Dedifferentiated amniotic fluid mesenchymal stem cell (primary cell): Measurements from ENCODE around the gene KIF23.

Experiments
- DNase-seq: peaks from one replicate; pipeline ENCODE4 v3.0.0-alpha.2; 2016; ENCODE audit errors: extremely low spot score

KIF23 gene

GRCh38 chr15:69394556-69395282 lies 19.4 kb upstream of the KIF23 start:
- peak; percentile 74 for DNase-seq

GRCh38 chr15:69395460-69395859 lies 18.7 kb upstream of the KIF23 start:
- no peak for DNase-seq

- no peak for DNase-seq
These were observed 18.2 kb upstream of the KIF23 start for GRCh38 chr15:69395991-69396390.

GRCh38 chr15:69398491-69398891 lies 15.7 kb upstream of the KIF23 start:
- no peak for DNase-seq

DNA sequence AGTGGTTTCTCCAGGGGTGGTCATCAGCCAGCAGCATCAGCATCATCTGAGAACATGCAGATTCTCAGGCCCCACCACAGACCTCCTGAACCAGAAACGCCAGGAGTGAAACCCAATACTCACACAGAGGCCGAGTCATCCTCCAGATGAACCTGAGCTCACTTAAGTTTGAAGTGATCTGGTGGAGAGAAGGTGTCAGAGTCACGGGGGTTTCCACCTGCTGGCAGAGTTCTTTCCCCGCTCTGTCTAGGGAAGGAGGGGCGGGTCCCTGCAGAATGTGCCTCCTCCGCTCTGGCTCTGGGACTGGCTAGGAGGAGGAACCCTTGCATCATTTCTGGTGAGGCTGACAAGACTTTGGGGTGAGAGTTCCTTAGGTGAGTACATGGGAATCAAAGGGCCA lies 13.3 kb upstream of the KIF23 start:
- DNase-seq, result no peak

GRCh38 chr15:69402816-69403215 lies 11.3 kb upstream of the KIF23 start:
- no peak for DNase-seq

GRCh38 chr15:69403594-69403993 lies 10.6 kb upstream of the KIF23 start:
- DNase-seq, result peak; percentile 86

DNA sequence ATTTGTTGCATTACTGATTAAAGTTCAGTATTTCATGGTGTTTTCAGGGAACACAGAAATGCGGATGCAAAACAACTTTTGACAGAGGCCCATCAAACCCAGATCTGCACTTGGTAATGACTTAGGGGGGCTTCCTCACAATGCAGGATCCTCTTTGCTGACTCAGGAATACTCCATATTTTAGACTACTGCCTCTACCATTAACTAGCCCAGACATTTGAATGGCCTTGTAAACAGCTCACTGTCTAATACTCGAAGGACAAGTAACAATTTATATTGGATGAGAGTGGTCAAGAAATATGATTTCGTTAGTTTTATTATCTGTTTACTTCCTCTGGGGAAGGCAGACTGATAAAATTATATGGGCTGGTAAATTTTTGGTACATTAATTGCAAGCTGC lies 9.0 kb upstream of the KIF23 start:
- no peak for DNase-seq

DNA sequence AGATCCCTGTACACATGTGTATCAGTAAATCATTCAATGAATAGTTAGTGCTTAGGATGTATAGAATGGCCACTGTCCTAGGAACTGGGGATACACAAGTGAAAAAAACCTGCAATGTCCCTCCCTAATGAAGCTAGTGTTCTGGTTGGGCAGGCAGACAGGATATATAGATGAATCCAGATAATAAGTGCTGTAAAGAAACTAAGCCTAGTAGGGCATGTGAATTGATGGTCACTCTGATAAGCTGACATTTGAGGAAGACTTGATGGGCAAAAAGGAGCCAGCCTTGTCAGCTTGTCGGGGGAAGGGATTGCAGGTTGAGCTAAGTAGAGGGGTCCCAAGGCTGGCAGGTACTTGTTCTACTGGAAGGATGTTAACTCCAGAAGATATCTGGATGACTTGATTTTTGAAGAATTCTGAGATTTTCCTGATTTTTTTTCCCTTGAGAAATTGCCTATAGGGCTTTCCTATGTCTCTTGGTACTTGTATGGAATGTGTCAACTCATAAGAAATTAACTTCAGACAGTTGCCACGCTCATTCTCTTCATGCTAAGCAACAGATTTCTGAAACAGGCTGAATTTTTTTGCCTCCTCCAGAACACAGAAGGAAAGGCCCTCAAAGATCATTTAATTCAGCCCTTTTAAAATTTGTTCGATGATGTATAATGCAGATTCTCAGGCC lies 6.3 kb upstream of the KIF23 start:
- DNase-seq, result no peak

GRCh38 chr15:69408841-69409240 lies 5.3 kb upstream of the KIF23 start:
- DNase-seq, result no peak

- no peak for DNase-seq
These were observed 3.8 kb upstream of the KIF23 start for GRCh38 chr15:69410248-69410874.

DNA sequence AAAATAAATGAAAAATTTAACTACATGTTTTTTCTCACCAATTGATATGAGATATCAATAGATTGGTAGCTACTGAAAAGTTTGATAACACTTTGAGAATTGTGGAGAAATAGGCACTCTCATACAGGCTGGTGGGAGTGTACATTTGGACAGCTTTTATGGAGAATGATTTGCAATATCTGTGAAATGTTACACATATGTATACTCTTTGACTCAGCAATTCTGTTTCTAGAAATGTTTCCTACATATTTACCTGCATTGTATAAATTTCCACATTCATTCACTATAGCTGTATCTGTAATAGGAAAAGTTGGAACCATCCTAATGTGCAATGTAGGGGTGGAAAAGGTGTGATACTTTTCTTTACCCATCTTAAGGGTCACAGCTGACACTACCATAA lies 1.9 kb upstream of the KIF23 start:
- no peak for DNase-seq

GRCh38 chr15:69412701-69413100 lies 1.4 kb upstream of the KIF23 start:
- DNase-seq, result no peak

DNA sequence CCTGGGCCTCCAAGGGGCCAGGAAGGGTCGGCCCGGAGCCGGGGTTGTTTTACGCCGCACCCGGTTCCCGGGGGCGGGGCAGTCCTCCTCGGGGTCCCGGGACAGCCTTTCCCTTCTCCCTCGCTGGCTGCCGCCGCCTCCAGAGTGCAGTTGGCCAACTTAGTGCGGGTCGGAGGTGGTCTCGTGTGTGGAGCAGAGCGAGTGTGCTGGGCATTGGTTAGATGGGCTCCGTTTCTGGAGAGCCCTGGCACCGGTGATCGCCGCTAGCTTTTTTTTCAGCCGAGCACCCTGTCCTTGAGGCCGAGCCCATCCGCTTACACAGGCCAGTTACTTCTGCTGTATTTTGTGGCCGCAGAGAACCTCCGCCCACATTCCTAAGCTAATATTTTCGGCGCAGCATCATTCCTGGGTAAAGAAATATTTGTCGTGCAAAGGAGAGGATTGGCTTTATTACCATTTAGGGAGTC lies 585 bp downstream of the KIF23 start:
- DNase-seq, result peak; percentile 92

GRCh38 chr15:69415381-69415780 lies 1.2 kb downstream of the KIF23 start:
- DNase-seq, result no peak

DNA sequence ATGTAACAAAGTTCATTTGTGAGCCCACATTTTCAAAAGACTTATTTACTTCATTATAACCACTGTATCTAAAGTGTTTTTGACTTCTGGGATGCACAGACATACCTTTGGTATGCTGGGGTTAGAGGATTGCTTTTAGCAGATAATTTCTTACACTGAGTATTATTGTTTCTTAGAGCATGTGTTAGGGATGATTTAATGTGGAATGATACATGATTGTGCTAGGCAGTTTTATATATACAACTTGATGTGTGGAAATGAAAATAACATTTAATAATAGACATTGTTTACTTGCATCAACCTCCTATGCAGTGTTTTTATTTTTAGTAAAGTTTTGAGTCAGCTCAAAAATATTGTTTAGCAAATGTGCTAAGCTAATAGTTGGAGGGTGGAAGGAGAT lies 3.4 kb downstream of the KIF23 start:
- no peak for DNase-seq

DNA sequence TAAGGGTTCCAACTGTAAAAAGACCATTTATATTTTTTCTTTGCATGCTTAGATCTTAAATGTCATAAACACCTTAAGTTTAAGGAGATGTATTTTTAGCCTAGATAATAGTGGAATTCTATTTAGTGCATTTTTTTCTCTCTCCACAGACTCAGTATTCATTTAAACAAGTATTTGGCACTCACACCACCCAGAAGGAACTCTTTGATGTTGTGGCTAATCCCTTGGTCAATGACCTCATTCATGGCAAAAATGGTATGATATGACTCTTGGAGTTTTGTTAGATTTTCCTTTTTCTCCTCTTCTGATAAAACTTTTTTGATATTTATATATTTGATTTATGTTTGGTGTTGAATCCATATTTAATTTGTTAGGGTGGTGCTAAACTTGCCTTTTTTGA lies 7.3 kb downstream of the KIF23 start:
- DNase-seq, result no peak

DNA sequence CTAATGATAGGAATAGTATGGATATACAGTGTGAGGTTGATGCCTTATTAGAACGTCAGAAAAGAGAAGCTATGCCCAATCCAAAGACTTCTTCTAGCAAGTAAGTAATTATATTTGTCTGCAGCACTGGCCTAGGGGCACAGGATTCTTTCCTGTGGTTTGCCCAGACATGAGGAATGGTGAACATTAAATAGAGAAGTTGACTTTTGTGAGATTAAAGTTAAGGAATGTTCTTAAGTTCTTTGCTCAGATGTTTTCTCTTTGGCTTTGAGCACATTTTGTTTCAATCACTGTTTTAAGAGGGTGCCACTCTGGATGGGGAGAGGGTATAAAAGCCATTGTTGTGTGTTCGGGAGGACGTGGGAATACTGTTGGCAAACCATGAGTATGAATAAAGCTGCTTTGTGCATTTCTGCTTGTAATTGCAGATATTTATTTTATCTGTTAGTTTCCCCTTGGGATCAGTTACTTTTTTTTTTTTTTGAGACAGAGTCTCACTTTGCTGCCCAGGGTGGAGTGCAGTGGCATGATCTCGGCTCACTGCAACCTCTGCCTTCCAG lies 8.3 kb downstream of the KIF23 start:
- peak; percentile 19 for DNase-seq

DNA sequence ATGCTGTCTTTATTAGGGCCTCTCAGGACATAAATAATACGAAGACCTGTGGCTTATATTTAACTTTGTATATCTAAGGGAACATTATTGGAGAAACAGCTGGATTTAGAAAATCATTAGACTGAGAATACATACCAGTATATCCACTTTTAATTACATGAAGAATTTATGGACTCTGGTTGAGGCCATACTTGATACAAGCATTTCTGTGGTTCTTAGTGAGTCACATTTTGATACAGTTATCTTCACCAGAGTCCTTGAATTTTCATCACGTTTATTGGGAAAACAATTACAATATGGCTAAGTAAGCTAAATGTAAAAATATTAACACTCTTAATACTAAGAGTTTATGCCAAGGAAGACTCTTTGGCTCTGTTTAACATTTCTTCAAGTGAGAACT lies 9.9 kb downstream of the KIF23 start:
- DNase-seq, result no peak

DNA sequence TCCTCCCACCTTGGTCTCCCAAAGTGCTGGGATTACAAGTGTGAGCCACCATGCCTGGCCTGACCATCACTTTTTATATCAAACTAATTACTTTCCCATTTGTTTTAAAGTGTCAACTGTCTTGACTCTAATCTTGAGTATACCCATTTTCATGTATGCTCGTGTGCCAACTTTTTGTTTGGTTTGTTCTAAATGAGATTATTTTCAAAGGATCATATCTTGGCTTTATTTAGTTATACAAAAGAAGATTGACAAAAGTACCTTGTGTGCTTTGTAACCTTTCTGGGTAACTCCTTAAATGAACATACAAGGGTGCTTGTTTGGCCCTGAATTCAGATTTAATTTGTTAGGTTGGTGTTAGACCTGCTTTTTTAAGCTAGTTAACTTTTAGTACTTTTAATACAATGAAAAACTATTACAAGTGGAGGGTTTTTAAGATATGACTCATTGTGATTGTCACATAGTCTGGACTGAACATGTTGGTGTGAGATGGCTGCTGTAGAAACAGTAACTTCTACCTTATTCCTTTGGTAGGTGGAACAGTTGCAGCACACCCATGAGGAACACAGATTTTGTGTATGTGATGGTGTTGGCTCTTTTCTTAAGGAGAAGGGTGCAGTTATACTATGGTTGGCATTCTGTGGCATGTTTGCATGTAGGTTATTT lies 10.7 kb downstream of the KIF23 start:
- no peak for DNase-seq

- no peak for DNase-seq
These were observed 19.7 kb downstream of the KIF23 start for GRCh38 chr15:69433831-69434230.

- DNase-seq, result no peak
These were observed 20.1 kb downstream of the KIF23 start for GRCh38 chr15:69434238-69434637.
